ENCODE measurements around the gene SSR4.

DNA sequence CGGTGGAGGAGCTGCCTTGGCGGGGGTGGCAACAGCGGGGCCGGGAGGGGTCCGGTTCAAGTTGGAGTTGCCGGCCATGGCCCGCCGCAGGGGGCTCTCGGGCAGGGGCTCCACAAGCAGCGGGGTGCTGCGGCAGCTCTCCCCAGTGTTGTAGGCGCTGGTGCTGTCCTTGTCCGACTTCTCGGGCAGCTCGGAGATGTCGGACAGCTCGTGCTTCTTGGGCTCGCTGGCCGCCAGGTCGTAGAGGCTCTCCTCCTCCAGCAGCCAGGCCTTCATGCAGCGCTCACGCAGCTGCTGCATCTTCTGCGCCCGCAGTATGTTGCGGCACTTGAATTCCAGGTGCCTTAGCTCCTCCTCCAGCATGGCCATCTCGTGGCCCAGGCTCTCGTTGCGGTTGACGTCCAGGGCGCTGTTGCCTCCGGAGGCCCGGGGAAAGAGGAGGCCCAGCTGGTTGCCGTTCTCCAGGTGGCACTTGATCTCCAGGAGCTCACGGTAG lies 9.7 kb downstream of the SSR4 start:
- TF ChIP-seq, protein P1, sequence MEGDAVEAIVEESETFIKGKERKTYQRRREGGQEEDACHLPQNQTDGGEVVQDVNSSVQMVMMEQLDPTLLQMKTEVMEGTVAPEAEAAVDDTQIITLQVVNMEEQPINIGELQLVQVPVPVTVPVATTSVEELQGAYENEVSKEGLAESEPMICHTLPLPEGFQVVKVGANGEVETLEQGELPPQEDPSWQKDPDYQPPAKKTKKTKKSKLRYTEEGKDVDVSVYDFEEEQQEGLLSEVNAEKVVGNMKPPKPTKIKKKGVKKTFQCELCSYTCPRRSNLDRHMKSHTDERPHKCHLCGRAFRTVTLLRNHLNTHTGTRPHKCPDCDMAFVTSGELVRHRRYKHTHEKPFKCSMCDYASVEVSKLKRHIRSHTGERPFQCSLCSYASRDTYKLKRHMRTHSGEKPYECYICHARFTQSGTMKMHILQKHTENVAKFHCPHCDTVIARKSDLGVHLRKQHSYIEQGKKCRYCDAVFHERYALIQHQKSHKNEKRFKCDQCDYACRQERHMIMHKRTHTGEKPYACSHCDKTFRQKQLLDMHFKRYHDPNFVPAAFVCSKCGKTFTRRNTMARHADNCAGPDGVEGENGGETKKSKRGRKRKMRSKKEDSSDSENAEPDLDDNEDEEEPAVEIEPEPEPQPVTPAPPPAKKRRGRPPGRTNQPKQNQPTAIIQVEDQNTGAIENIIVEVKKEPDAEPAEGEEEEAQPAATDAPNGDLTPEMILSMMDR (conservative IDR thresholded peaks at IDR 0.05; ENCODE audit: low read length): no peak
- no peak for TF ChIP-seq EZH2phosphoT487 (IDR thresholded peaks at IDR 0.05; ENCODE audit: borderline replicate concordance, low read depth, low read length)

All from OCI-LY7 (cell line).